Spleen (tissue), 11 donors: ENCODE results near the gene SENP1. TPM values are rescaled to one million over a fixed set of nuclear protein-coding genes. Genes with fewer than 3 reads are reported as not detected.

Experiments used
- DNase-seq: peaks from one replicate; pipeline ENCODE4 v3.0.0-alpha.2; 2020
- H3K27ac ChIP-seq, 8 donors: fragments of 200-600 bp; sonication (generic) in 7 of 8; 1 replicate in 4 of 8; 2 replicates in 4 of 8; pipeline versions ENCODE4 v1.5.0 to v1.8.0; 2016 to 2021; ENCODE audit warnings: inconsistent platforms in 4 of 8, mild to moderate bottlenecking in 4 of 8, moderate library complexity in 1 of 8
- H3K27me3 ChIP-seq, 7 donors: fragments of 200-600 bp; sonication (generic) in 6 of 7; replicated peaks in 1 of 7; 1 replicate in 4 of 7; 2 replicates in 3 of 7; pipeline versions ENCODE4 v1.5.0 to v1.8.0; 2016 to 2021; ENCODE audit warnings: inconsistent platforms in 3 of 7, mild to moderate bottlenecking in 1 of 7
- H3K36me3 ChIP-seq, 6 donors: fragments of 200-600 bp; sonication (generic) in 5 of 6; 1 replicate in 4 of 6; 2 replicates in 2 of 6; pipeline versions ENCODE4 v1.5.0 to v1.8.0; 2016 to 2021; ENCODE audit warnings: inconsistent platforms in 2 of 6
- H3K4me1 ChIP-seq, 6 donors: fragments of 200-600 bp; sonication (generic) in 5 of 6; 1 replicate in 3 of 6; 2 replicates in 3 of 6; pipeline versions ENCODE4 v1.5.0 to v1.8.0; 2016 to 2021; ENCODE audit warnings: inconsistent platforms in 3 of 6
- H3K4me3 ChIP-seq, 8 donors: fragments of 200-600 bp; sonication (generic) in 7 of 8; 1 replicate in 4 of 8; 2 replicates in 4 of 8; pipeline versions ENCODE4 v1.5.0 to v1.8.0; 2016 to 2021; ENCODE audit warnings: inconsistent platforms in 4 of 8, mild to moderate bottlenecking in 4 of 8, moderate library complexity in 2 of 8
- H3K9me3 ChIP-seq, 8 donors: fragments of 200-600 bp; sonication (generic) in 7 of 8; 1 replicate in 4 of 8; 2 replicates in 4 of 8; pipeline versions ENCODE4 v1.5.0 to v1.8.0; 2016 to 2021; ENCODE audit warnings: inconsistent platforms in 4 of 8
- CTCF ChIP-seq, 11 experiments: fragments of 200-600 bp in 7 of 11; fragments of 450-650 bp in 4 of 11; sonication (generic) in 4 of 11; IDR thresholded peaks in 8 of 11; conservative IDR thresholded peaks in 3 of 11; 1 replicate in 7 of 11; 2 replicates in 4 of 11; pipeline versions ENCODE4 v1.4.0 to v1.8.0; 2016 to 2021; ENCODE audit warnings: antibody characterized with exemption in 11 of 11, inconsistent platforms in 4 of 11, mild to moderate bottlenecking in 1 of 11
- POLR2A ChIP-seq, 3 donors: fragments of 450-650 bp; IDR thresholded peaks; one replicate each; pipeline ENCODE4 v1.5.1; 2017; ENCODE audit warnings: antibody characterized with exemption in 3 of 3, mild to moderate bottlenecking in 1 of 3
- POLR2AphosphoS5 ChIP-seq, 3 donors: sonication (generic); formaldehyde crosslinking; IDR thresholded peaks; one replicate each; pipeline ENCODE4 v1.5.1; 2017; ENCODE audit warnings: antibody characterized with exemption in 3 of 3
- WGBS, 5 donors: extraction: QIAGEN DNeasy Blood & Tissue Kit in 3 of 5; methylation state at CpG; one replicate each; pipeline versions ENCODE4 v1.1.5 to v1.1.7; 2013 to 2018; 5-methylcytosine and 5-hydroxymethylcytosine counted together
- intact Hi-C: fragments of 100-400 bp; cut with DNase I; formaldehyde crosslinking; loops from one replicate; pipeline ENCODE4 v1.15.0; 2023; ENCODE audit warnings: low total_unique reads
- polyA plus RNA-seq, 3 donors: library from polyadenylated mRNA; stranded (reverse); fragments of 200-250 nt; gene quantifications; one replicate each; pipeline ENCODE4 v1.2.1, GENCODE V29; 2013
- total RNA-seq, 7 donors: library from RNA; depleted of rRNA in 3 of 7; stranded (reverse); fragments of >200 nt in 3 of 7; fragmentation: NEBNext Ultra II Directional in 4 of 7; extraction: Animal tissue kit (Norgen Biotek cat#: 25700) in 4 of 7; gene quantifications; one replicate each; pipeline versions ENCODE4 v1.1.0 to v1.2.1, GENCODE V29; 2016 to 2021
- donor health status: healthy with polysubstance abuse.
- donor health status: DM: no; HTN: no; CAD: no; lungs with moderate emphysema.
- donor health status: DM: no; HTN: no; CAD: no.
- donor health status: Bipolar disorder and iron deficiency.
- donor health status: healthy.
- donor health status: DM: no; HTN: no; CAD: no.
- donor health status: DM: yes; HTN: yes; CAD: no.

Gene SENP1
- total and polyA plus RNA-seq, 10 donors = 3.7 to 37.4 (median 25.6) TPM

DNA sequence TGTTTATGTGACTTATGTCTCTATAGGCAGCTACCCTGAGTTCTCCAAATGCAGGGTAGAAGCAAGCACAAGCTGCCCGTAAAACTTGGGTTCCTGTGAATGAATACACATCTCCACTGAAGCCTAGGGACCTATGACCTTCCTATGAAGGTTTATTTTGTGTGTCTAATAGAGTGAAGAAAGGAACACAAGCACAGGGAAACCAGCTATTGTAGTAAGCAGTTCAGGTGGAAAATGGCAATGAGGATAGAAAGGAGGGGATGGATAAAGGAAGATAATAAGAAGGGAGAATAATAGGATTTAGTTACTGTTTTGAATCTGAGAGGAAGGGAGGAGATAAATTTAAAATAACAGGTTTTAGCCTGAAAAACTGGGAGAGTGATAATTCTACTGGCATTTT is 15.6 kb upstream of the SENP1 start:
- 82 to 100% (median 96%) methylated on average over 1 of the region's 1 CpG for WGBS, 5 donors
- intact Hi-C loops = no loop called here
- peaks cover 0 to 41% (median 8%) of the 10 kb centered on the region in 6 donors for H3K36me3 ChIP-seq
- H3K9me3 ChIP-seq = no peaks in the 10 kb centered on the region
- DNase-seq = no peak
- no peak overlapping the region for H3K27ac ChIP-seq
- H3K27me3 ChIP-seq = no peaks in the 10 kb centered on the region
- H3K4me1 ChIP-seq = peaks cover 5 to 28% (median 13%) of the 10 kb centered on the region in 6 donors
- no peak for TF ChIP-seq CTCF (IDR thresholded peaks at IDR 0.05 in 8 of 11, conservative IDR thresholded peaks at IDR 0.05 in 3 of 11)
- TF ChIP-seq POLR2A (IDR thresholded peaks at IDR 0.05) = no peak
- no peak for TF ChIP-seq POLR2AphosphoS5 (IDR thresholded peaks at IDR 0.05)
- H3K4me3 ChIP-seq = no peak overlapping the region

GRCh38 chr12:48119834-48120195 is 13.9 kb upstream of the SENP1 start:
- intact Hi-C loops = no loop called here
- Histone ChIP-seq H3K9me3 (no peaks in the 10 kb centered on the region), H3K36me3 (peaks cover 0 to 23% (median 5%) of the 10 kb centered on the region in 6 donors), H3K4me1 (peaks cover 5 to 28% (median 13%) of the 10 kb centered on the region in 6 donors), H3K4me3 (peak overlapping the region; percentile 42 to 89 (median 70)), H3K27me3 (no peaks in the 10 kb centered on the region), H3K27ac (peak overlapping the region in 6 of 8 donors; percentile 8 to 72 (median 62))
- DNase-seq = no peak
- TF ChIP-seq POLR2AphosphoS5 (IDR thresholded peaks at IDR 0.05) = no peak
- 15 to 28% (median 22%) methylated on average over 5 of the region's 5 CpGs for WGBS, 5 donors

DNA sequence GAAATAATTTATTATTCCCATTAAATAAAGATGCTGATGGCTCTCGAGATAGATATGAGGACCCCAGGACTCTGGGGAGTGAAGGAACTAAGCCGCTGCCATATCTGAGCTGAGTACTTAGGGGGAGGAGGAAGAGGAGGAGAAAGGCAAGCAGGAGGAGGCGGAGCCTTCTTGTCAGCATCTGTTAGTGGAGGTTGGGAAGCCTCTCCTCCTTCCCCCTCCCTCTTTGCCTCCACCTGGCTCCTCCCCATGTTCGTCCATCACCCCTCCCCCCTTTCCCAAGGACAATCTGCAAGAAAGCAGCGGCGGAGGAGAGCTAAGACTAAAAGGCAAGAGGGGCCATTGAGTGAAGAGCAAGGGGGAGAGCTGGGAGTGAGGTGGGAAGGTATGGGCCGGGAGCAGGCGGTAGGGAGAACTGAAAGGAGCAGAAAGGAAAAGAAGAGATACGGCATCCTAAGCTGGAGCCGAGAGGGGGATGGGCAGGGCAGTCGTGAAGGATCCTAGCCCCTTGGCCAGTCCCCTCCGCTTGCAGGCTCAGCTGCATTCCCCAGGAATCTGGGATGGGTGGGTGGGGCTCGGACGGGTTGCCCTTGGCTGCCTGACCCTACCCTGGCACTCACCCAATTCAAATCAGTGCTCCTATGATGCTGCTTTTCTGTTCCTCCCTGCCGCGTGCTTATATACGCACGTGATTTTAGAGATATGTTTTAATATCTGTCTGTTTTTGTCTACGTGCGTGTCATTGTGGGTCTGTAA is 13.4 kb upstream of the SENP1 start, which contains the start of gene PFKM:
PFKM (plus strand) TSS at position 287 of the 756 bp plus-strand sequence. CDS start 3,411 bp downstream, outside the sequence.
- H3K27ac ChIP-seq = peak within 1 kb of the TSS in 7 of 8 donors; percentile 3 to 72 (median 60)
- TF ChIP-seq POLR2AphosphoS5 (IDR thresholded peaks at IDR 0.05) (peak in 2 of 3 donors; percentile 50 to 62), POLR2A (IDR thresholded peaks at IDR 0.05) (no peak), CTCF (IDR thresholded peaks at IDR 0.05 in 8 of 11, conservative IDR thresholded peaks at IDR 0.05 in 3 of 11) (no peak)
- peak; percentile 82 for DNase-seq
- H3K4me1 ChIP-seq = peaks cover 5 to 28% (median 13%) of the 10 kb centered on the region in 6 donors
- no peaks in the 10 kb centered on the region for H3K27me3 ChIP-seq
- peaks cover 0 to 18% (median 5%) of the 10 kb centered on the region in 6 donors for H3K36me3 ChIP-seq
- intact Hi-C loops = no loop called here
- H3K4me3 ChIP-seq = peak within 1 kb of the TSS; percentile 42 to 89 (median 70)
- H3K9me3 ChIP-seq = no peaks in the 10 kb centered on the region
- WGBS, 5 donors = 0 to 3% (median 2%) methylated on average over 19 to 20 of the region's 20 CpGs

- H3K27ac ChIP-seq = peak overlapping the region in 5 of 8 donors; percentile 35 to 72 (median 63)
- H3K4me3 ChIP-seq = peak overlapping the region in 6 of 8 donors; percentile 42 to 89 (median 70)
- 40 to 59% (median 56%) methylated on average over 3 of the region's 3 CpGs for WGBS, 5 donors
- TF ChIP-seq CTCF (IDR thresholded peaks at IDR 0.05 in 8 of 11, conservative IDR thresholded peaks at IDR 0.05 in 3 of 11) (no peak), POLR2AphosphoS5 (IDR thresholded peaks at IDR 0.05) (no peak), POLR2A (IDR thresholded peaks at IDR 0.05) (no peak)
- H3K9me3 ChIP-seq = no peaks in the 10 kb centered on the region
- peaks cover 0 to 9% (median 3%) of the 10 kb centered on the region in 6 donors for H3K36me3 ChIP-seq
- DNase-seq = no peak
- intact Hi-C loops = no loop called here
- no peaks in the 10 kb centered on the region for H3K27me3 ChIP-seq
- H3K4me1 ChIP-seq = peaks cover 5 to 28% (median 13%) of the 10 kb centered on the region in 6 donors
Observed at GRCh38 chr12:48118284-48118871, 12.5 kb upstream of the SENP1 start.
